ENCODE data around the gene HSPA14.
"Not testable (repeated sequence)": the region's sequence is repeated elsewhere in the genome, so short reads cannot be mapped to it uniquely, and the experiment has no call there.

HSPA14 gene

GRCh38 chr10:14879124-14879927 lies 41.2 kb downstream of the HSPA14 start:
- DNase-seq = peak in 16 of 58 donors; percentile 11 to 52 (median 33)

GRCh38 chr10:14879928-14880193 lies 41.8 kb downstream of the HSPA14 start:
- DNase-seq = no peak

DNA sequence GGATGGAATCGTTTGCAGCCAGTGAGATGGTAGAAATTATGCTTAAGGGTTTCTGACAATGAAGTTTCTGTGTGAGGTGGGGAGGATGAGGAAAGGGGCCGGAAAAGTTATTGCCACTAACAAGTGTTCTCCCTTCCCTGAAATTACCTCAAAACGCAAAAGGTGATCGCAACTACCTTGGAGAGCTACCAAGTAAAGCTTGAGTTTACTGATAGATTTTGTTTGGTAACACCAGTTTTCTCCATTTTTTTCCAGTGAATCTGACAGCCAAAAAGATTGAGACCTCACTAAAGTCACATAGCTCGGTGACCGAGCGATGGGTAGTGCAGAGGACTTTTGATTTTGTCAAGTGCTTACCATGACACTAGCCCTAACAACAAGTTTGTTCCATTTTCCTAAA lies 42.1 kb downstream of the HSPA14 start:
- no peak for DNase-seq

GRCh38 chr10:14884082-14884481 lies 46.0 kb downstream of the HSPA14 start:
- DNase-seq = no peak

GRCh38 chr10:14889318-14889717 lies 51.2 kb downstream of the HSPA14 start:
- no peak for DNase-seq

DNA sequence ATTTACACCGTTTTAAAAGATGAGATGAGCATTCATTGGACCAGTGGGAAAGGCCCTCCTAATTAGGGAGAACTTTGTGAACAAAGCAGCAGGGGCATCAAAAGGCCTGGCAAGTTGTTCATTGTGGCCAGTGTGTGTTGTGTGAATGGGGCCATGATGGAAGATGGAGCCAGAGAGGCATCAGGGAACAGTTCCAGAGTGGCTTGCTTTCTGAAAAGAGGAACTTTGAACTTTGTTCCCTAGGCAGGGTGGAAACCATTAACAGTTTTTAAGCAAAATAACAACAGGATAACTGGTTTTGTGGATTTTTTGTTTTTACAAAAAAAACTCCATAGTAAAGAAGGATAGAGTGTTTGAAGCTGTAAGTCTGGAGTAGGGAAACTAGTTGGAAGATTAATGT lies 53.0 kb downstream of the HSPA14 start:
- DNase-seq = no peak

DNA sequence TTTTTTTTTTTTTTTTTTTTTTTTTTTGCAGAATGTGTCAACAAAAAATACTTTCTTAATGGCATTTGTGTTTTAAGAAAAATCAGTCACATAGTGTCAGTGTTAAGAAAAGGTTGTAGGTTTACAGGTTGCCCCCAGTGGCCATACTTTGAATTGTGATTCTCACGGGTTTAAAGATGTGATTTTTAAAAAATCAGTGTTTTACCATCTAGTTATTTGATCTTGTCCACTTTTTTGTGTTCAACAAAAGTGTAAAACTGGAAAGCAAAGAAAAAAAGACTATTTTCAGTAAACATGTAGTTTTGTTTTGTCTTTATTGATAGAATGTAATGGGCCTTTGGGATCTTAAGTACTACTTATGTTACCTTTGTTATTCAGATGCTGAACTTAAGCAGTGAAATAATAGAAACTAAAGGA lies 66.2 kb downstream of the HSPA14 start:
- no peak for DNase-seq

DNA sequence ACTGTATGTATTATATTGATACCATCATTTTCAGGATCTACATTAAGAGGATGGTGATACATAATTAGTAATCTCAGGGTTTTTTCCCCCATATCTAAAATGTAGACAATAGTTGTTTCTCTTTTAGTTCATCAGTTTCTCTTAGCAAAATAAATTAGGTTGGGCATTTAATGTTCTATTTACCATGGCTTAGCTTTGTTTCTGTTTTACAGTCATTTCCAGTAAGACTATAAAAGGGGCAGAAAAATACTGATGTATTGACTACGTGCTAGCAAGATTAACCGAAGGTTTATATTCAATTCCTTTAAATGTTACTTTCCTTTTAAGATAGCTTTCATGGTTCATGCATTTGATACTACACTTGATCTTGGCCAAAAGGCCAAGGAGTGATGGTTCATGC lies 66.8 kb downstream of the HSPA14 start:
- no peak for DNase-seq

DNA sequence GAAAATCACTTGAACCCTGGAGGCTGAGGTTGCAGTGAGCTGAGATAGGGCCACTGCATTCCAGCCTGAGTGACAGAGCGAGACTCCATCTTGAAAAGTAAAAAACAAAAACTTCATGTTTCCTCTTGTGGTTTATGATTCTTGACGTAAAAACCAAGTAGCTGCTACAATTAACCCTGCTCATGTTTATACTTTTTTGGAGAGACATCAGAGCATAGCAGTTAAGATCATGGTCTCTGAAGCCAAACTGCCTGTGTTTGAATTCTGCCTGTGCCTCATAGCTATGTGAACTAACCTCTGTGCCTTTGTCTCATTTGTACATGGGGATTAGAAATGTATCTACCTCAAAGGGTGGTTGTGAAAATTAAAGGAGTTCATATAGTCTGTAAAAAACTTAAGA lies 67.8 kb downstream of the HSPA14 start:
- no peak for DNase-seq

DNA sequence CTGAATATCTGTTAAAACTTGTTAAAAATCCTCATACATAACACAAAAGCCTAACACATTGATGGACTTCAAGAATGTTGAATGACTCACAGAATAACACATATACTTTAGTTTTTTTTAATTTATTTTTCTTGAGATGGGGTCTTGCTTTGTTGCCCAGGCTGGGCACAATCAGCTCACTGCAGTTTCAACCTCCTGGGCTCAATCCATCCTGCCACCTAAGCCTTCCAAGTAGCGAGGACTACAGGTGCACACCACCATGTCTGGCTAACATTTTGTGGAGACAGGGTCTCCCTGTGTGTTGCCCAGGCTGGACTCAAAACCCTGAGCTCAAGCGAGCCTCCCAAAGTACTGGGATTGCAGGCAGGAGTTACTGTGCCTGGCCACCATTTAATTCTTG lies 68.7 kb downstream of the HSPA14 start:
- no peak for DNase-seq

DNA sequence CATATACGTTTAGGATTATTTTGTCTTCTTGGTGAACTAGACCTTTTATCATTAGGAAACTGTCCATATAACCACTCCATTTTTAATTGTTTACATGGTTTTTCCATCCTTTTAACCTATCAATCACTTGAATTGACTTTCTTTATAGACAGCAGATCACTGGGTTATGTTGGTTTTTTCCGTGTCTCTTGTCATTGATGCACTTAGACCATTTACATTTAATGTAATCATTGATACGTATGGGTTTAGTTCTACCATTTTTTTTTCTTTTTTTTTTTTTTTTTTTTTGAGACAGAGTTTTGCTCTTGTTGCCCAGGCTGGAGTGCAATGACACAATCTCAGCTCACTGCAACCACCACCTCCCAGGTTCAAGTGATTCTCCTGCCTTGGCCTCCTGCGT lies 69.5 kb downstream of the HSPA14 start:
- not testable (repeated sequence) for DNase-seq

- DNase-seq = no peak
These were observed 71.0 kb downstream of the HSPA14 start for GRCh38 chr10:14909101-14909500.

GRCh38 chr10:14910953-14911352 lies 72.8 kb downstream of the HSPA14 start:
- no peak for DNase-seq

DNA sequence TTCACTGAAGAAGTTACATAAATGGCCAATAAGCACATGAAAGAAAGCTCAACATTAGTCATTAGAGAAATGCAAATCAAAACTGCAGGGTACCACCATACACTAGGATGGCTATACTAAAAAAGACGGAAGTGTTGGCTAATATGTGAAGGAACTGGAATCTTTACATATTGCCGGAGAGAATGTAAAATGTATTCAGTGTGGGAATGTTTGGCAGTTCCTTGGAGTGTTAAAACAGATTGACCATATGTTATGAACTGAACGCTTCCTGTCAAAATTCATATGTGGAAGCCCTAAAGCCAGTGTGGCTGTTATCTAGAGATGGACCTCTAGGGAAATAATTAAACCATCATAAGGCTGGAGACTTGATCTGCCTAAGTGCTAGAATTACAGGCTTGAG lies 73.7 kb downstream of the HSPA14 start:
- no peak for DNase-seq

DNA sequence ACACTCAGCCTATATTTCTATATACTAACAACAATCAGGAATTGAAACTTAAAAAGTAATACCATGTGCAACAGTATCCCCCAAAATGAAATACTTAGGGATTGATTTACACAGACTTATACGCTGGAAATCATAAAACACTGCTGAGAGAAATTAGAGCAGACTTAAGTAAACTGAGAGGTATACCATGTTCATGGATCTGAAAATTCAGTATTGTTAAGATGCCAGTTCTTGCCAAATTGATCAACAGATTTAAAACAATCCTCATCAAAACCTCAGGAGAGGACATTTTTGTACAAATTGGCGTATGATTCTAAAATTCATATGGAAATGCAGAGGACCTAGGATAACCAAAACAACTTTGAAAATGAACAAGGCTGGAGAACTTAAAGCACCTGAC lies 78.5 kb downstream of the HSPA14 start:
- no peak for DNase-seq

DNA sequence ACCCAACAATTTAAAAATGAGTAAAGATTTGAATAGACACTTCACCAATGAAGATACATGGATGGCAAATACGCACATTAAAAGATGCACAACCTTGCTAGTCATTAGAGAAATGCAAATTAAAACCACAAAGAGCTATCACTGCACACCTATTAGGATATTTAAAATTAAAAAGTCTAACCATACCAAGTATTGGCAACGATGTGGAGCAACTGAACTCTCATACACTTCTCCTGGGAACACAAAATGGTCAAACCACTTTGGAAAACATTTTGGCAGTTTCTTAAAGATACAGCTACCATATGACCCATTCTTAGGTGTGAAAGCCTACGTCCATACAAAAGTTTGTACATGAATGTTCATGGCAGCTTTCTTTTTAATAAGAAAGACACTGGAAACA lies 79.7 kb downstream of the HSPA14 start:
- DNase-seq = no peak

GRCh38 chr10:14918964-14919363 lies 80.9 kb downstream of the HSPA14 start:
- no peak for DNase-seq
